GM19099 (cell line): Measurements from ENCODE around the gene TMEM109.

Experiments used
- POLR2A ChIP-seq: IDR thresholded peaks from 3 replicates; pipeline ENCODE4 v1.6.1; 2011; ENCODE audit warnings: low read depth; ENCODE audit not compliant: insufficient read length; ENCODE audit errors: extremely low read depth

Gene TMEM109

GRCh38 chr11:60915248-60915914, 1.4 kb downstream of the TMEM109 start:
- peak; percentile 50 for TF ChIP-seq POLR2A

- TF ChIP-seq POLR2A, result no peak
Observed at GRCh38 chr11:60916669-60917206, 2.8 kb downstream of the TMEM109 start.

GRCh38 chr11:60917267-60917666, 3.3 kb downstream of the TMEM109 start:
- no peak for TF ChIP-seq POLR2A

- no peak for TF ChIP-seq POLR2A
Observed at GRCh38 chr11:60918251-60918938, 4.4 kb downstream of the TMEM109 start.

GRCh38 chr11:60918939-60919265, 4.9 kb downstream of the TMEM109 start:
- no peak for TF ChIP-seq POLR2A

GRCh38 chr11:60919320-60919719, 5.4 kb downstream of the TMEM109 start:
- TF ChIP-seq POLR2A, result no peak

GRCh38 chr11:60919956-60920355, 6.0 kb downstream of the TMEM109 start:
- no peak for TF ChIP-seq POLR2A

- no peak for TF ChIP-seq POLR2A
Observed at GRCh38 chr11:60921259-60921658, 7.3 kb downstream of the TMEM109 start.

GRCh38 chr11:60921777-60922335, 7.9 kb downstream of the TMEM109 start:
- TF ChIP-seq POLR2A, result no peak

- no peak for TF ChIP-seq POLR2A
Observed at GRCh38 chr11:60922906-60923305, 8.9 kb downstream of the TMEM109 start.

- no peak for TF ChIP-seq POLR2A
Observed at GRCh38 chr11:60923326-60923725, 9.4 kb downstream of the TMEM109 start.

- no peak for TF ChIP-seq POLR2A
Observed at GRCh38 chr11:60923800-60924109, 9.8 kb downstream of the TMEM109 start.

GRCh38 chr11:60924110-60924905, 10.3 kb downstream of the TMEM109 start, which contains the start of gene TMEM132A:
Gene TMEM132A, plus strand, starts transcription at chr11:60924460. Its CDS starts 174 bp downstream, at chr11:60924634.
- peak; percentile 21 for TF ChIP-seq POLR2A

- TF ChIP-seq POLR2A, result no peak
Observed at GRCh38 chr11:60924906-60925853, 11.2 kb downstream of the TMEM109 start.
